SK-N-SH treated with all-trans-retinoic acid at 6 μM for 48 hours (cell line): ENCODE results near the gene FBP2.

Source experiments
- ATAC-seq: fragments of 200-7000 bp; cut with Tn5 transposase; 3 replicates; pipeline ENCODE4 v1.9.1; 2020; ENCODE audit warnings: mild to moderate bottlenecking, moderate library complexity
- CREB5 ChIP-seq: fragments of 250-450 bp; sonication (Bioruptor Pico); IDR thresholded peaks from 2 replicates; pipeline ENCODE4 v1.5.1; 2020; ENCODE audit warnings: low read depth, mild to moderate bottlenecking, moderate library complexity
- CSDC2 ChIP-seq: fragments of 250-450 bp; sonication (Bioruptor Pico); IDR thresholded peaks from 2 replicates; pipeline ENCODE4 v1.5.0; 2020; ENCODE audit warnings: mild to moderate bottlenecking, moderate library complexity
- CSRNP3 ChIP-seq: fragments of 250-450 bp; sonication (Bioruptor Pico); IDR thresholded peaks from 2 replicates; pipeline ENCODE4 v1.5.1; 2021; ENCODE audit warnings: mild to moderate bottlenecking, moderate library complexity
- GLIS3 ChIP-seq: fragments of 250-450 bp; sonication (Bioruptor Pico); IDR thresholded peaks from 2 replicates; pipeline ENCODE4 v1.5.0; 2020; ENCODE audit warnings: mild to moderate bottlenecking, moderate library complexity
- ISL1 ChIP-seq: fragments of 250-450 bp; sonication (Bioruptor Pico); IDR thresholded peaks from 2 replicates; pipeline ENCODE4 v2.1.2; 2022; ENCODE audit warnings: mild to moderate bottlenecking, moderate library complexity
- OSR1 ChIP-seq: fragments of 250-450 bp; sonication (Bioruptor Pico); IDR thresholded peaks from 2 replicates; pipeline ENCODE4 v1.8.0; 2022; ENCODE audit warnings: moderate library complexity, mild to moderate bottlenecking, inconsistent platforms
- TCF4 ChIP-seq: fragments of 250-450 bp; sonication (Bioruptor Pico); IDR thresholded peaks from 2 replicates; pipeline ENCODE4 v1.8.0; 2021; ENCODE audit warnings: mild to moderate bottlenecking, moderate library complexity, borderline replicate concordance
- ZC3H10 ChIP-seq: fragments of 250-450 bp; sonication (Bioruptor Pico); IDR thresholded peaks from 2 replicates; pipeline ENCODE4 v1.5.1; 2021; ENCODE audit warnings: mild to moderate bottlenecking, moderate library complexity
- ZNF565 ChIP-seq: fragments of 450-650 bp; formaldehyde crosslinking; conservative IDR thresholded peaks from 2 replicates; pipeline ENCODE4 v1.5.0; 2020; ENCODE audit warnings: low read depth, mild to moderate bottlenecking, moderate library complexity
- ZNF70 ChIP-seq: fragments of 450-650 bp; formaldehyde crosslinking; IDR thresholded peaks from 2 replicates; pipeline ENCODE4 v1.5.0; 2020; ENCODE audit warnings: mild to moderate bottlenecking, moderate library complexity

FBP2 gene

GRCh38 chr9:94511134-94511954 is 82.3 kb downstream of the FBP2 start:
- no peak for TF ChIP-seq CSRNP3 (CRISPR knock-in tag)
- TF ChIP-seq ZNF565 (CRISPR knock-in tag), result no peak
- no peak for TF ChIP-seq CSDC2
- no peak for TF ChIP-seq ZNF70 (CRISPR knock-in tag)
- TF ChIP-seq GLIS3 (CRISPR knock-in tag), result no peak
- no peak for TF ChIP-seq TCF4 (CRISPR knock-in tag)
- no peak for TF ChIP-seq ISL1 (CRISPR knock-in tag)
- TF ChIP-seq CREB5 (CRISPR knock-in tag), result no peak
- no peak for TF ChIP-seq OSR1 (CRISPR knock-in tag)
- no peak for TF ChIP-seq ZC3H10
- TF ChIP-seq, all 23 proteins: peak for 0
- ATAC-seq, result peak; percentile 63
